AG08395 (cell line): Measurements from ENCODE around the gene TBC1D4.

Experiments used
- DNase-seq: peaks from one replicate; pipeline ENCODE4 v3.0.0; 2012; ENCODE audit warnings: mixed read lengths, low spot score

TBC1D4 gene

DNA sequence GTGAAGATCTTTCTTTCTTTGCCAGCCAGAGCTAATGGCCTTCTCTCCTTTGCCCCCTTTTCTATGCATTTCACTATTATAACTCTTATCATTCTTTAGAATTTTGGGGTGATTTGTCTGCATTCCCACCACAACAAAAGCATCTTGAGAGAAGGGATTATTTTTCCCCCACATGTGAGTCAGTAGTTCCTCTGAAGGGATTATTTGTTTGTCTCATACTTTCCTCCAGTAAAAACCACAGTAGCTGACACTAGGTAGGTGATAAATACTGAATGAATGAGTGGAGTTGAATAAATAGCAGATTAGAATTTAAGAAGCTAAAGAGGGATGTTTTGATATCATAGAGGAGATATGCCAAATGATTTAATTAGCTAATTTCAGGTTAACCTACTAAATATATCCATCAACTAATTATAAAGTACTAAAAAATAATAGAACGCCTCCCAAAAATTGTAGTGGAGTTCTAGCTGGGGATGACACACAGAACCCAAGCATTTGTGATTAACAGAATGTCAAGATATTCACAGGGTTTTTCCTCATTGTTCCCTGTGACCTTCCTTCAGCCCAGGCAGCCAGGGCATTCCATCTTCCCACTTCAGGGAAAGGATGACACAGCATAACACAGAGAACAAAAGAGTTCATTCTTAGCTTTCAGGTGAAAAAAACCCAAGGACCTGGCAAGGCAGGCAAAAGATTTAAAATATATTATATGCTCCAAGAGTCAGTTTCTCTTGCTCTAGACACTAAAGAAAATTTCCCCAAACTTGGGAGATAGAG lies 3.5 kb upstream of the TBC1D4 start:
- peak; percentile 20 for DNase-seq

DNA sequence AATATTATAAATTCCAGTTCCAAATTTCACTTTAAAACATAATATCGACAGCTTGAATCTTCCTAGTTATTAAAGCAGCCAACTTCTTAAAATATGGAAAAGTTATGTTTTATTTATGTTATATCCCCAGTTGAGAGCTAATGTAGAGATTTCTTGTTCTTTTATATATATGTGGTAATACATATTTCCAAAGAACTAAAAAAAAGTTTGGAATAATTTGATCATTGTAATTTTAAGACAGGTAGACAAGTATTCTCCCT lies 781 bp upstream of the TBC1D4 start:
- no peak for DNase-seq

- DNase-seq = peak; percentile 23
These were observed 546 bp downstream of the TBC1D4 start for GRCh38 chr13:75481176-75482069.

DNA sequence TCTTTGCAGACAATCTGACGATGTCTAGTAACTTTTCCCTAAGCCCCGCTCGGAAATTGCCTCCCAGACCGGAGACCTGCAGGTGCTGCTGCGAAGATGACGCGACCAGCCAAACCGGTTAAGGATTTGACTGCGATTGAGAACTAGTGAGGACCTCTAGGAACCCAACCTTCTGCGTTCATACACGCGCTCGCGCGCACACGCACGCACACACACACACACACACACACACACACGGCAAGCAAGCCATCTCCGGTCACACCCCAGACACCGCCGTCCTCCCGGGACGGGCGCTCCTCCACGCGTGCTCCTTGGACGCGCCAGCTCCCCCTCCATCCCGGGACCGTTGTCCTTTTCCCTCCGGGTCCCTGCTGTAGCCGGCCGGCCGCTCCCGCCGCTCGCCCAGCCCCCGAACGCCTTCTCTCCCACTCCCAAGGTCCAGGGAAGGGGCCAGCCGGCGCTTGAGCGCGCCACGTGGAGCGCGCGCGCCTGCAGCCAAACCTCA lies 1.2 kb downstream of the TBC1D4 start:
- peak; percentile 10 for DNase-seq

GRCh38 chr13:75479102-75479740 lies 2.7 kb downstream of the TBC1D4 start:
- no peak for DNase-seq

DNA sequence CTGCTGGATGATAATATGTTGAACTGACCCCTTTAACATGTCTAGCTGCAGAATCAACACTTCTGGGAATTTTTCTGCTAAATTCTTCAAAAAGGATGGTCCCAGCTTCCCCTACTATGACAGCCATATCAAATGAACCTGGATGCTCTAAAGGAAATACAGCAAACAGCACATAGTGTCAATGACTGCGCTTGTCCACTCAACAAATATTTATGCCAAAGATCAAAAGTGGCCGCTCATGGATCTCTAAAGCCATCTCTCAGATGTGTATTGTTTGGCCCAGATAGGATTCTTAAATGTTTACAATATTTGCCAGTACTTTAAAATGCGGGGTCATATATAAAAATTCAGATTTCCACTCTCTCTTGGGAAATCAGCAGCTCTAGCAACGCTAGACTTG lies 3.3 kb downstream of the TBC1D4 start:
- no peak for DNase-seq

GRCh38 chr13:75474956-75475355 lies 7.0 kb downstream of the TBC1D4 start:
- no peak for DNase-seq

- no peak for DNase-seq
These were observed 8.5 kb downstream of the TBC1D4 start for GRCh38 chr13:75473468-75473867.

DNA sequence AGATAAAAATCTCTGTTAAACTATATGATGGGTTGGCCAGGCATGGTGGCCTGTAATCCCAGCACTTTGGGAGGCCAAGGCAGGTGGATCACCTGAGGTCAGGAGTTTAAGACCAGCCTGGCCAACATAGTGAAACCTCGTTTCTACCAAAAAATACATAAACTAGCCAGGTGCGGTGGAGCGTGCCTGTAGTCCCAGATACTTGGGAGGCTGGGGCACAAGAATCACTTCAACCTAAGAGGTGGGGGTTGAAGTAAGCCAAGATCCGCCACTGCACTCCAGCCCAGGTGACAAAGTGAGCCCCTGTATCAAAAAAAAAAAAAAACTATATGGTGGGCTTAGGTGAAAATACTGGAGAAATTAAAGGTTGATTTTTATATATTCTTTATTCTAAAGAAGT lies 11.3 kb downstream of the TBC1D4 start:
- no peak for DNase-seq

GRCh38 chr13:75469047-75469446 lies 12.9 kb downstream of the TBC1D4 start:
- DNase-seq = no peak

DNA sequence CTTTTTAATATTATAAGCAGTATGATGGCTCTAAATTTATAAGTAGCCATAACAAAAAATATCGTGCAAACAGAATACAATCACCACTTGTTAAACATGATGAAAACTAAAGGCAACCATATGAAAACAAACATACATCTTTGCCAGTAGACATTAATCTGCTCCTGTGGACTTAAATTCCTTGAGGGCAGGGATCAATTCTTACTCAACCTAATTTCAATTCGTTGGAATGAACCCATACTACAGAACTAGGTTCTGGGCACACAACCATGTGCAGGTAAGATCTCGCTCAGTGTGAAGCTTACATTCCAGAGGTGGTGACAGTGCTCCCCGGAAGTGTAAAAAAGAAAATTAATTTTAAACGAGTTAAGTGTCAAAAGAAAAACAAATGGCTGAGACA lies 13.4 kb downstream of the TBC1D4 start:
- DNase-seq = no peak

- no peak for DNase-seq
These were observed 13.9 kb downstream of the TBC1D4 start for GRCh38 chr13:75468098-75468497.

DNA sequence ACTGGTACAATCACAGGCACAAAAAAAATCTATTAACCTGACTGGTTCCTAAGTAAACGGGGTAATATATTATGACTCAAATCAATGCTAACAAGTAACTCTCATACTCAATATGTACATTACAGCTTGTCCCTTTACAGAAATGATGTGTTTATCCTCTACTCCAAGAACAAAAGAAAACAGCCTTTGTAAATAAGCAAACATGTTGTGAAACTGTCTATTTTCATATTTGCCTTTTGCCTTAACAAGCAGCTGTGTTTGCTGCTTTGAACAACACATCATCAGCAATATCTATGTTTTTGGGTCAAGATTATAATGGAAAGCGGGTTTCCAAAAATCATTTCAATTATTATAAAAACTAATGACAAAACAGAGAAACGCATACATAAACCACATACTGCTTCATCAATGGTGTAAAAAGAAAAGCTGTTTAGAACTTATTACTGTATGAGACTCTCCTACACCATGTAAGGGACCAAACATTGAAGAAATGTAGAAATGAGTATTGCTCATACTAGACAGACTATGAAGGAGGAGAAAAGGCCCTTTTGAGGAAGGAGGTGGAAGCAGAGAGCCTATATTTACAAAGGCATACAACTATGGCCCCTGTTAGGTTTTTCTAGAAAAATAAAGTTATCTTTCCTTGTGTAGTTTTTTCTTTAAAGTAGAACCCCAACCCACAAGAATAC lies 14.8 kb downstream of the TBC1D4 start:
- no peak for DNase-seq

GRCh38 chr13:75465236-75465635 lies 16.7 kb downstream of the TBC1D4 start:
- no peak for DNase-seq

DNA sequence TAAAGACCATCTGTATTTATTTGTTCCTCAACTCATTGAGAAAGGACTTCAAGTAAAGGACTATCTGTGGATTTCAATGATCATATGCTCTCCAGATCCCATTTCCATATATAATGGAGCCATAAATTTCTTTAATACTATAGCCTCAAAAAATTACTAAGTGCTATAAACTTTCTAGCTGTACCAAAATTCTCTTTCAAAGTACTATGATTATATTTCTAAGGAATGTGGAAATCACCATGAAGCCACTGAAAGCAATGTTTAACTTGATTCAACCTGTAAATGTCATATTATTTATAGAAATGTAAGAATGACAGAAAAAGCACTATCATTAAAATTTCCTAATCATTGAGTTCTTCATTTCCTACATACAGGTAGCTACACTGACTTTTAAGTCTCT lies 20.7 kb downstream of the TBC1D4 start:
- DNase-seq = no peak

- DNase-seq = no peak
These were observed 21.3 kb downstream of the TBC1D4 start for GRCh38 chr13:75460644-75461043.

DNA sequence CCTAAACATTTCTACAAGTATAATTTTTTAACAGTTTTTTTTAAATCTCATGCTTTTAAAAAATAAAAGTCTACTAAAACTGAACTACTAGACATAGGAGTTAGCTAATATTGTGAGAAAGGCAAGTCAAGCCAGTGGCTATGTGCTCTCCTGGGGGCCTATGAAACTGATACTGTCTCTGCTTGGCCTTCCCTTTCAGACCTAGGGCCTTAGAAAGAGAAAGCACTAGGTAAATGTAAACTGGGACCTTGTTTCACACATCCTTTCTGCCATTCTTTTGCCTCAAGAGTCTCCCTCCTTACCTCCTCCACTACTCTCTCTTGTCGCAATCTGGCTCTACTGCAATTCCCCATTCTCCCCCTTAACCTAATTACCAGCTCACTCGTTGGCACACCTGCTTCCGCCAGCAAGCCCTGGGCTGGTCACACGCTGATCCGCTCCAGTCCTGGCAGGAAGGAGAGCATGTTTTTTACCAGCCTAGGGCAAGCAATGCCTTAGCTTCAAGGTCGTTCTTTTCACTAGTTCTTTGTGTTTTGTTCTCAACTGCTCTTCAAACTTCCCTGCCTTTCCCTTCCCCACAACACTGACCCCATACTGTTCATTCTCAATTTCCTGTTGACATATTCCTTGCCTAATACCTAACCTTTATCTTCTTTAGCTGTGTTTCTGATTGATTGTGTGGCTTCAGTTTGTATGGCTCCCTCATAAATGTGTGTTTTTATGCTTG lies 23.1 kb downstream of the TBC1D4 start:
- no peak for DNase-seq

DNA sequence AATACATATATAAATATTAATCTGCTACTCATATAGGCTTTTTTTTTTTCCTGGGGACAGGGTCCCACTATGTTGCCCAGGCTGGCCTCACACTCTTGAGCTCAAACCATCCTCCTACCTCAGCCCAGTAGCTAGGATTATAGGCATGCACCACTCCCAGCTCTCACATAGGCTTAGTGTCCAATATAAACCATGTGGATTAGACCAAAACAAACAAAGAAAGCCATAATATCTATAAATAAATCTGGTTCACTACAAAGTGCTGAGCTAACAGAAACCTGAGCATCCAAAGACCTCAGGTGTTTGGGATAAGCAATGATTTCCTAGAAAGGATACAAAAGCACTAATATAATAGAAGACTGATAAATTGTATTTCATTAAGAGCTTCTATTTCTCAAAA lies 26.0 kb downstream of the TBC1D4 start:
- no peak for DNase-seq

DNA sequence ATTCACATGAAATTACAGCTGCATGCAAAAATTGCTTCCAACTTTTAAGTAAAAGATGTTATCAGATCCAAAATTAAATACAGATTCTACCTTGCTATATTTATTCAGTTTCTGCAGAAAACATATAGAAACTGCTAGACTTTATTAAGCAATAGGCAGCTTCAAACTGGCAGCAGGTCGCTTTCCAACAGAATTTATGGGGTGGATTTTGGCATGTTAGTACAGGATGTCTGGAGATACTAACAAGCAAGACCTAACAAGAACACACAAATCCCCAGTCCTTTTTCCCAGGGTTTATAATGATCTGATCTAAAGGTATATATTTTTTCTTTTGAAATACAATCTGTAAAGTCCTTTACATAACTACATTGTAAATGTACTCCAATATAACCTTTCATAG lies 27.5 kb downstream of the TBC1D4 start:
- DNase-seq = no peak

DNA sequence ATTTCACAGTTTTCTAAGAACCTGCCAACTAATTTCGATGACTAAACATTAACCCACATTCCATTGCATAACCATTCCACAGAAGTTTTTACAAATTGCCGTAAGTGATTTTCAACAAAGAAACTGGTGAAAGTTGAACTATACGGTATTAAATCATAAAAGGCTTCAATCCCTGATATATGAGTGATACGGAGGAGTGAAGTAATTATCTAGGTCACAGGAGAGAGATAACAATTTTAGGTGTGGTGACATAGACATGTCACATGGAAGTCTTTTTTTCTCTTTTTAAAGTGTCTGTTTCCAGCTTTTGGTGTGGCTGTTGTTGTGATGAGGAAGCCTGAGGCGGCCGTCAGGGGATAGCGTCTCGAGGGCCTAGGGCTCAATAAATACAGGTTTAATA lies 29.4 kb downstream of the TBC1D4 start:
- DNase-seq = no peak

DNA sequence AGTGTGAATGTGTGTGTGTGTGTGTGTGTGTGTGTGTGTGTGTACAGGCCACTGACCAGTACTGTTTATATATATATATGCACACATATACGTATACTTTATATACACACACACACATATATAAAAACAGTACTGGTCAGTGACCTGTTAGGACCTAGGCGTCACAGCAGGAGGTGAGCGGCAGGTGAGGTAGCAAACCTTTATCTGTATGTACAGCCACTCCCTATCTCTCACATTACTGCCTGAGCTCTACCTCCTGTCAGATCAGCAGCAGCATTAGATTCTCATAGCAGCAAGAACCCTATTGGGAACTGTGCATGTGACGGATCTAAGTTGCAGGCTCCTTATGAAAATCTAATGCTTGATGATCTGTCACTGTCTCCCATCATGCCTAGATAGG lies 34.5 kb downstream of the TBC1D4 start:
- no peak for DNase-seq

- DNase-seq = no peak
These were observed 35.1 kb downstream of the TBC1D4 start for GRCh38 chr13:75446874-75447273.
